Right hindlimb (tissue), 1 donor: Measurements from ENCODE around the gene MYCN.
"Not testable (repeated sequence)": the region's sequence is repeated elsewhere in the genome, so short reads cannot be mapped to it uniquely, and the experiment has no call there.

Experiments
- DNase-seq: peaks from one replicate; pipeline ENCODE4 v3.0.0-alpha.2; 2018

MYCN gene

GRCh38 chr2:15945909-15946705 lies 5.8 kb downstream of the MYCN start:
- no peak for DNase-seq

- DNase-seq = no peak
Observed at GRCh38 chr2:15946983-15947382, 6.6 kb downstream of the MYCN start.

- DNase-seq = no peak
Observed at GRCh38 chr2:15947431-15947830, 7.1 kb downstream of the MYCN start.

- DNase-seq = no peak
Observed at GRCh38 chr2:15948704-15948957, 8.3 kb downstream of the MYCN start.

- DNase-seq = no peak
Observed at GRCh38 chr2:15949126-15949525, 8.8 kb downstream of the MYCN start.

GRCh38 chr2:15949551-15949950 lies 9.2 kb downstream of the MYCN start:
- no peak for DNase-seq

GRCh38 chr2:15950088-15950952 lies 10.0 kb downstream of the MYCN start:
- no peak for DNase-seq

- not testable (repeated sequence) for DNase-seq
Observed at GRCh38 chr2:15951936-15952335, 11.6 kb downstream of the MYCN start.

- no peak for DNase-seq
Observed at GRCh38 chr2:15952451-15953146, 12.2 kb downstream of the MYCN start.

GRCh38 chr2:15953147-15953630 lies 12.8 kb downstream of the MYCN start:
- no peak for DNase-seq

- DNase-seq = no peak
Observed at GRCh38 chr2:15953891-15954680, 13.7 kb downstream of the MYCN start.

- no peak for DNase-seq
Observed at GRCh38 chr2:15954761-15955160, 14.4 kb downstream of the MYCN start.

- DNase-seq = no peak
Observed at GRCh38 chr2:15955232-15955988, 15.1 kb downstream of the MYCN start.

- no peak for DNase-seq
Observed at GRCh38 chr2:15956230-15956629, 15.9 kb downstream of the MYCN start.

GRCh38 chr2:15956751-15957736 lies 16.7 kb downstream of the MYCN start:
- no peak for DNase-seq

GRCh38 chr2:15957881-15958713 lies 17.7 kb downstream of the MYCN start:
- DNase-seq = no peak

- no peak for DNase-seq
Observed at GRCh38 chr2:15959331-15960153, 19.2 kb downstream of the MYCN start.

- not testable (repeated sequence) for DNase-seq
Observed at GRCh38 chr2:15960154-15960520, 19.8 kb downstream of the MYCN start.
